MM.1S (cell line): ENCODE measurements around the gene OTUD6A.

Experiments
- CTCF ChIP-seq: fragments of 300-600 bp; sonication (generic); IDR thresholded peaks from 2 replicates; pipeline ENCODE4 v1.5.1; 2016; ENCODE audit warnings: antibody characterized with exemption, low read length, mixed read lengths
- EZH2 ChIP-seq: fragments of 300-600 bp; sonication (generic); optimal IDR thresholded peaks from 2 replicates; pipeline ENCODE3; 2017; ENCODE audit warnings: low read depth, mild to moderate bottlenecking, antibody characterized with exemption, low read length, mixed read lengths

- TF ChIP-seq CTCF: no peak
- TF ChIP-seq EZH2: no peak
Observed at GRCh38 chrX:70013466-70014381, 48.5 kb upstream of the OTUD6A start.
